ENCODE data around the gene CLRN2. TPM values are rescaled to one million over a fixed set of nuclear protein-coding genes. Genes with fewer than 3 reads are reported as not detected.
A peak's percentile ranks its signal among the peaks of the same experiment; 100 is the strongest.

The CLRN2 gene
- total and polyA plus RNA-seq, 9 of the 15 experiments (the other 6 are each of a cell fraction or from before 2014, with no cell fraction given), result not detected

DNA sequence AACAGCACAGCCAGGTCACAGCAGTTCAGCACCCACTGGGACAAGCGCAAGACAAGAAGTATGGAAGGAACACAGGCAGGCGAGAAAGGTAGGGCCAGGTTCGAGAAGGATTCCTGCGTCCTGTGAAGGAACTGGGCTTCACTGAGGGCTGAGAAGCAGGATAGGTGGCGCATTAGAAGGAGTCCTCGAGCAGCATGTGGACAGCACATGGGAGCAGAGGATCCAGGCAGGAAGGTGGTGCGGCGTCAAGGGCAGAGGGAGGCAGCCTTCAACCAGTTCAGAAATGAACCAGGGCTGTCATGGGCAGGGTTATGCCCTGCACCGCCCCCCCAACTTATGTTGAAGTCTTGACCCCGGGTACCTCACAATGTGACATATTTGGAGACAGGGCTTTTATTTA is 31.3 kb downstream of the CLRN2 start:
- H3K4me1 ChIP-seq (replicated peaks in 1 of 2; ENCODE audit: control insufficient read depth in 2 of 2, insufficient read depth in 2 of 2, low read length in 2 of 2), result peaks cover 0 to 5% of the 10 kb centered on the region in 2 experiments; a peak in 4 of 5 replicates
- H3K4me3 ChIP-seq, result no peak overlapping the region
- H3K9me1 ChIP-seq (ENCODE audit: control insufficient read depth, insufficient read depth, low read length), result no peaks in the 10 kb centered on the region
- H3K9me3 ChIP-seq (replicated peaks; ENCODE audit: control insufficient read depth, insufficient read depth, low read depth, low read length), result no peaks in the 10 kb centered on the region; the same call in 1 of the 2 replicates
- no TSS peak for BruUV-seq (replicated peaks)
- ChIA-PET POLR2A (interaction anchor here (0.6 kb wide), 1 partner anchor 58 kb away, joined by 3 read pairs; no protein-coding TSS in a partner anchor), CTCF (ENCODE audit: low intra/inter-chr PET ratio) (interaction anchor here (0.6 kb wide), 1 partner anchor 9 kb away, joined by 4 read pairs; no protein-coding TSS in a partner anchor)
- DNase-seq (ENCODE audit: extremely low read depth in 1 of 4, low spot score in 3 of 4), result no peak
- no peak overlapping the region for H3K4me2 ChIP-seq (ENCODE audit: insufficient read depth, low read length)
- no peaks in the 10 kb centered on the region; a peak in 1 of 5 replicates for H3K27me3 ChIP-seq (ENCODE audit: control insufficient read depth in 2 of 2, insufficient read depth in 2 of 2, low read length in 2 of 2)
- H4K20me1 ChIP-seq (replicated peaks; ENCODE audit: control insufficient read depth, insufficient read depth, low read length), result no peaks in the 10 kb centered on the region
- H2AFZ ChIP-seq (ENCODE audit: low read depth, low read length), result peak overlapping the region; percentile 75
- ATAC-seq, result no peak
- in situ Hi-C loops (cut with MboI) (loop anchor here (10.0 to 25.0 kb wide), 2 partner anchors 249 to 1041 kb away; no protein-coding TSS in a partner anchor), intact Hi-C loops (cut with micrococcal nuclease) (loop anchor here (10.0 kb wide), 1 partner anchor 479 kb away; the partner anchor contains the start of gene LCORL)
- H3K27ac ChIP-seq (ENCODE audit: extremely low read depth, low read depth, low read length), result no peak overlapping the region
- WGBS (ENCODE audit: insufficient coverage, low coverage, missing lambda C conversion rate), result 51% methylated on average over 10 of the region's 10 CpGs
- no peak overlapping the region; a peak in 1 of 4 replicates for H3K9ac ChIP-seq (ENCODE audit: insufficient read depth in 1 of 2, low read depth in 2 of 2, low read length in 2 of 2)
- no peak for FAIRE-seq
- no peaks in the 10 kb centered on the region for H3K36me3 ChIP-seq (ENCODE audit: control insufficient read depth, insufficient read depth, low read length)
- H3K79me2 ChIP-seq (ENCODE audit: control insufficient read depth, insufficient read depth, low read length), result no peaks in the 10 kb centered on the region
- TF ChIP-seq L3MBTL2 (IDR thresholded peaks at IDR 0.05), result peak; percentile 32; the same call in 1 of the 2 replicates
- TF ChIP-seq, protein P1, sequence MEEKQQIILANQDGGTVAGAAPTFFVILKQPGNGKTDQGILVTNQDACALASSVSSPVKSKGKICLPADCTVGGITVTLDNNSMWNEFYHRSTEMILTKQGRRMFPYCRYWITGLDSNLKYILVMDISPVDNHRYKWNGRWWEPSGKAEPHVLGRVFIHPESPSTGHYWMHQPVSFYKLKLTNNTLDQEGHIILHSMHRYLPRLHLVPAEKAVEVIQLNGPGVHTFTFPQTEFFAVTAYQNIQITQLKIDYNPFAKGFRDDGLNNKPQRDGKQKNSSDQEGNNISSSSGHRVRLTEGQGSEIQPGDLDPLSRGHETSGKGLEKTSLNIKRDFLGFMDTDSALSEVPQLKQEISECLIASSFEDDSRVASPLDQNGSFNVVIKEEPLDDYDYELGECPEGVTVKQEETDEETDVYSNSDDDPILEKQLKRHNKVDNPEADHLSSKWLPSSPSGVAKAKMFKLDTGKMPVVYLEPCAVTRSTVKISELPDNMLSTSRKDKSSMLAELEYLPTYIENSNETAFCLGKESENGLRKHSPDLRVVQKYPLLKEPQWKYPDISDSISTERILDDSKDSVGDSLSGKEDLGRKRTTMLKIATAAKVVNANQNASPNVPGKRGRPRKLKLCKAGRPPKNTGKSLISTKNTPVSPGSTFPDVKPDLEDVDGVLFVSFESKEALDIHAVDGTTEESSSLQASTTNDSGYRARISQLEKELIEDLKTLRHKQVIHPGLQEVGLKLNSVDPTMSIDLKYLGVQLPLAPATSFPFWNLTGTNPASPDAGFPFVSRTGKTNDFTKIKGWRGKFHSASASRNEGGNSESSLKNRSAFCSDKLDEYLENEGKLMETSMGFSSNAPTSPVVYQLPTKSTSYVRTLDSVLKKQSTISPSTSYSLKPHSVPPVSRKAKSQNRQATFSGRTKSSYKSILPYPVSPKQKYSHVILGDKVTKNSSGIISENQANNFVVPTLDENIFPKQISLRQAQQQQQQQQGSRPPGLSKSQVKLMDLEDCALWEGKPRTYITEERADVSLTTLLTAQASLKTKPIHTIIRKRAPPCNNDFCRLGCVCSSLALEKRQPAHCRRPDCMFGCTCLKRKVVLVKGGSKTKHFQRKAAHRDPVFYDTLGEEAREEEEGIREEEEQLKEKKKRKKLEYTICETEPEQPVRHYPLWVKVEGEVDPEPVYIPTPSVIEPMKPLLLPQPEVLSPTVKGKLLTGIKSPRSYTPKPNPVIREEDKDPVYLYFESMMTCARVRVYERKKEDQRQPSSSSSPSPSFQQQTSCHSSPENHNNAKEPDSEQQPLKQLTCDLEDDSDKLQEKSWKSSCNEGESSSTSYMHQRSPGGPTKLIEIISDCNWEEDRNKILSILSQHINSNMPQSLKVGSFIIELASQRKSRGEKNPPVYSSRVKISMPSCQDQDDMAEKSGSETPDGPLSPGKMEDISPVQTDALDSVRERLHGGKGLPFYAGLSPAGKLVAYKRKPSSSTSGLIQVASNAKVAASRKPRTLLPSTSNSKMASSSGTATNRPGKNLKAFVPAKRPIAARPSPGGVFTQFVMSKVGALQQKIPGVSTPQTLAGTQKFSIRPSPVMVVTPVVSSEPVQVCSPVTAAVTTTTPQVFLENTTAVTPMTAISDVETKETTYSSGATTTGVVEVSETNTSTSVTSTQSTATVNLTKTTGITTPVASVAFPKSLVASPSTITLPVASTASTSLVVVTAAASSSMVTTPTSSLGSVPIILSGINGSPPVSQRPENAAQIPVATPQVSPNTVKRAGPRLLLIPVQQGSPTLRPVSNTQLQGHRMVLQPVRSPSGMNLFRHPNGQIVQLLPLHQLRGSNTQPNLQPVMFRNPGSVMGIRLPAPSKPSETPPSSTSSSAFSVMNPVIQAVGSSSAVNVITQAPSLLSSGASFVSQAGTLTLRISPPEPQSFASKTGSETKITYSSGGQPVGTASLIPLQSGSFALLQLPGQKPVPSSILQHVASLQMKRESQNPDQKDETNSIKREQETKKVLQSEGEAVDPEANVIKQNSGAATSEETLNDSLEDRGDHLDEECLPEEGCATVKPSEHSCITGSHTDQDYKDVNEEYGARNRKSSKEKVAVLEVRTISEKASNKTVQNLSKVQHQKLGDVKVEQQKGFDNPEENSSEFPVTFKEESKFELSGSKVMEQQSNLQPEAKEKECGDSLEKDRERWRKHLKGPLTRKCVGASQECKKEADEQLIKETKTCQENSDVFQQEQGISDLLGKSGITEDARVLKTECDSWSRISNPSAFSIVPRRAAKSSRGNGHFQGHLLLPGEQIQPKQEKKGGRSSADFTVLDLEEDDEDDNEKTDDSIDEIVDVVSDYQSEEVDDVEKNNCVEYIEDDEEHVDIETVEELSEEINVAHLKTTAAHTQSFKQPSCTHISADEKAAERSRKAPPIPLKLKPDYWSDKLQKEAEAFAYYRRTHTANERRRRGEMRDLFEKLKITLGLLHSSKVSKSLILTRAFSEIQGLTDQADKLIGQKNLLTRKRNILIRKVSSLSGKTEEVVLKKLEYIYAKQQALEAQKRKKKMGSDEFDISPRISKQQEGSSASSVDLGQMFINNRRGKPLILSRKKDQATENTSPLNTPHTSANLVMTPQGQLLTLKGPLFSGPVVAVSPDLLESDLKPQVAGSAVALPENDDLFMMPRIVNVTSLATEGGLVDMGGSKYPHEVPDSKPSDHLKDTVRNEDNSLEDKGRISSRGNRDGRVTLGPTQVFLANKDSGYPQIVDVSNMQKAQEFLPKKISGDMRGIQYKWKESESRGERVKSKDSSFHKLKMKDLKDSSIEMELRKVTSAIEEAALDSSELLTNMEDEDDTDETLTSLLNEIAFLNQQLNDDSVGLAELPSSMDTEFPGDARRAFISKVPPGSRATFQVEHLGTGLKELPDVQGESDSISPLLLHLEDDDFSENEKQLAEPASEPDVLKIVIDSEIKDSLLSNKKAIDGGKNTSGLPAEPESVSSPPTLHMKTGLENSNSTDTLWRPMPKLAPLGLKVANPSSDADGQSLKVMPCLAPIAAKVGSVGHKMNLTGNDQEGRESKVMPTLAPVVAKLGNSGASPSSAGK (IDR thresholded peaks at IDR 0.05), result peak; percentile 71
- TF ChIP-seq FOXK2 (conservative IDR thresholded peaks at IDR 0.05 in 1 of 2, IDR thresholded peaks at IDR 0.05 in 1 of 2; ENCODE audit: low read depth in 2 of 2), result no peak
- TF ChIP-seq, protein P2, sequence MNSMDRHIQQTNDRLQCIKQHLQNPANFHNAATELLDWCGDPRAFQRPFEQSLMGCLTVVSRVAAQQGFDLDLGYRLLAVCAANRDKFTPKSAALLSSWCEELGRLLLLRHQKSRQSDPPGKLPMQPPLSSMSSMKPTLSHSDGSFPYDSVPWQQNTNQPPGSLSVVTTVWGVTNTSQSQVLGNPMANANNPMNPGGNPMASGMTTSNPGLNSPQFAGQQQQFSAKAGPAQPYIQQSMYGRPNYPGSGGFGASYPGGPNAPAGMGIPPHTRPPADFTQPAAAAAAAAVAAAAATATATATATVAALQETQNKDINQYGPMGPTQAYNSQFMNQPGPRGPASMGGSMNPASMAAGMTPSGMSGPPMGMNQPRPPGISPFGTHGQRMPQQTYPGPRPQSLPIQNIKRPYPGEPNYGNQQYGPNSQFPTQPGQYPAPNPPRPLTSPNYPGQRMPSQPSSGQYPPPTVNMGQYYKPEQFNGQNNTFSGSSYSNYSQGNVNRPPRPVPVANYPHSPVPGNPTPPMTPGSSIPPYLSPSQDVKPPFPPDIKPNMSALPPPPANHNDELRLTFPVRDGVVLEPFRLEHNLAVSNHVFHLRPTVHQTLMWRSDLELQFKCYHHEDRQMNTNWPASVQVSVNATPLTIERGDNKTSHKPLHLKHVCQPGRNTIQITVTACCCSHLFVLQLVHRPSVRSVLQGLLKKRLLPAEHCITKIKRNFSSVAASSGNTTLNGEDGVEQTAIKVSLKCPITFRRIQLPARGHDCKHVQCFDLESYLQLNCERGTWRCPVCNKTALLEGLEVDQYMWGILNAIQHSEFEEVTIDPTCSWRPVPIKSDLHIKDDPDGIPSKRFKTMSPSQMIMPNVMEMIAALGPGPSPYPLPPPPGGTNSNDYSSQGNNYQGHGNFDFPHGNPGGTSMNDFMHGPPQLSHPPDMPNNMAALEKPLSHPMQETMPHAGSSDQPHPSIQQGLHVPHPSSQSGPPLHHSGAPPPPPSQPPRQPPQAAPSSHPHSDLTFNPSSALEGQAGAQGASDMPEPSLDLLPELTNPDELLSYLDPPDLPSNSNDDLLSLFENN (IDR thresholded peaks at IDR 0.05; ENCODE audit: low read depth in 2 of 2, low read length in 2 of 2), result no peak

Data from K562 (cell line).